ENCODE measurements around the gene ZMAT5.

GRCh38 chr22:29701155-29701999 lies 65.4 kb downstream of the ZMAT5 start:
- no peak for TF ChIP-seq POLR2A (IDR thresholded peaks at IDR 0.05)
- no peak for TF ChIP-seq CTCF (IDR thresholded peaks at IDR 0.05 in 8 of 11, conservative IDR thresholded peaks at IDR 0.05 in 3 of 11)
